CD4-positive, alpha-beta T cell treated with Interleukin-12 subunit alpha and Interleukin-12 subunit beta, for 1 hour (primary cell): ENCODE data around the gene ZNF496.
"Not testable (repeated sequence)": the region's sequence is repeated elsewhere in the genome, so short reads cannot be mapped to it uniquely, and the experiment has no call there.

ENCODE experiments used
- DNase-seq: peaks from one replicate; pipeline ENCODE4 v3.0.0-alpha.2; 2020

ZNF496 gene

DNA sequence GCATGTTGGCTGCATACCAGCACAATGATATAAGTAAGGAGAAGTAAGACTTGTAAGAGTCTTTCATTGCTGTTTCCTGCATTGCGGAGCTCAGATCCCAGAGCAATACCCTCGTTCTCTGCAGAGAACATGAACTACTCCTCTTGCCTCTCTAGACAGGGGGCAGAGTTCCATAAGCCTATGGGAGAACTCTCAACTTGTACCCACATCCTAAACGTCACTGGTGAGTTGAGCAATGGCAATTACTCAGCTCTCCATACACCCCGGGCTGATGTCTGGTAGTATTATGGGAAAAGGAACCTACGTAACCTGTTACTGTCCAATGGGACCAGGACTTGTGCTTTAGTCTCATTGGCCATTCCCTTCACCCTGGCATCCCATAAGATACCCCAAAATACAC is 27.3 kb upstream of the ZNF496 start:
- peak; percentile 9 for DNase-seq

DNA sequence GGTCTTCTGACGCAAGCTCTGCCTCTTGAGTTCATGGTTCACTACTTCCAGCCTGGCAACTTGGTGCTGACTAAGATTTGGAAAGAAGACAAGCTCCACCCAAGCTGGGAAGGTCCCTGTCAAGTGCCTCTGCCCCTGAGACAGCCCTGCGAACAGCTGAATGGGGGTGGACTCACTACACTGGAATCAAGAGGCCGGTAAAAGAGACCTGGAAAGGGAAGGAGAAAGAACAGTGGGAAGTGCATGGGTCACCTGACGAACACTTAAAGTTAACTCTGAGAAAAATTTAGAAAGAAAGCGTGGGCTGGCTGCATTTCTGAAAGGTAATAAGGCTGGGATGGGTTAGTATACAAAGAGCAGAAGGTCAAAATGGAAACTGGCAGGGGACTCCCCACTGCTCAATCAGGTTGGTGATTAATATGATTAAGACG is 26.1 kb upstream of the ZNF496 start:
- no peak for DNase-seq

DNA sequence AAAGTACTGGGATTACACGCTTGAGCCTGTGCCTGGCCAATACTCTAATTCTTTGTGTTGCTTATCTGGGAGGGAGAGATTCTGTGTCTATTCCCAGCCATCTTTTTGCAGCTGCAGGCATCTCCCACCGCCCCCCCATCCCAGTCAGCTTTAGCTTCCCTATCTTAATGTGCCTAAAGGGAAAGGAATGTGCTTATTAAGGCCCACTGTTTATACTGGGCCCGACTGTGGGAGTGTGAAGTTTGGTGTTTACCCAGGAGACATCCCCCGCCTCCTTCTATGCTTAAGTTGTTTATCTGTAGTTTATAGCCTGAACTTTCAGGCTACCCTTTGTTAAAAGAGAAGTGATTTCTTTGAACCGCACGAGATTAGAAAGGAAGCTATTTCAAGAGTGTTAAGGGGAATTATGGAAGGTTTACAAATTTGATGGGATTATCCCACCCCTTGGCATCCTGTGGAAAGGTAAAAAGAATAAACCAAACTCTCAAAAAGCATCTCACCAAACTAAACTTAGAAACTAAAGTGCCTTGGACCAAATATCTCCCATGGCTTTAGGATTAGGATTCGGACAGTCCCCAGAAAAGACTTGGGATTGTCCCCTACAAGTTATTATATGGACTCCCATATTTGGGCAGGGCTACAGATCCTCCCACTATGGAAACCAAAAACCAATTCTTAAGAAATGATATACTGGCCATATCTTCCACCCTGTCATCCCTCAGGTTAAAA is 25.5 kb upstream of the ZNF496 start:
- no peak for DNase-seq

DNA sequence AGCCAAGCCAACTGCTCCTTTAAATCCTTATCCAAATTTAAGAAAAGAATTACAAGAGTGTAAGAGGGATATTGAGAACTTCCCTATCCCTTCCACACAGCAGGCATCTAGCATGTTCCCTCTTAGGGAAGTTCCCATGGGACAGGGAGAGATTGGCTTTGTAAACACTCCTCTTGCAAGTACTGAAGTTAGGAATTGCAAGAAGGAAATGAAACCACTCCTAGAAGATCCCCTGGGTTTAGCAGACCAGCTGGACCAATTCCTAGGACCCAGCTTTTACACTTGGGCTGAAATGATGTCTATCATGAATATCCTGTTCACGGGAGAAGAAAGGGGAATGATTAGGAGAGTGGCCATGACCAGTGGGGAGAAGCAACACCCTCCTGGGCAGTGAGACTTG is 23.5 kb upstream of the ZNF496 start:
- not testable (repeated sequence) for DNase-seq

DNA sequence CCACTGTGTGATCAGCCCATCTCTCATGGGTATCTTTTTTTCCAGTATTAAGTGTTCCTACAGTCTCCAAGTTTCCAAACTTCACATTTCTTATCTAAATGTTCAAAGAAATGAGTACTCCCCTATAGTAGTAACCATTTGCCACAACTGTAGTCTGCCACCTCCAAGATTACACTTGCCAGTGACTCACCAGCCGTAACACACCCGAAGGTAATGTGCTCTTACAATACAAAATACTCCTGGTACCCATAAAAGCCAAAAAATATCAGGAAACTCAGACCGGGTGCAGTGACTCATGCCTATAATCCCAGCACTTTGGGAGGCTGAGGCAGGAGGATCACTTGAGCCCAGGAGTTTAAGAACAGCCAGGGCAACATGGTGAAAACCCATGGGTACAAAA is 20.5 kb upstream of the ZNF496 start:
- DNase-seq = no peak

DNA sequence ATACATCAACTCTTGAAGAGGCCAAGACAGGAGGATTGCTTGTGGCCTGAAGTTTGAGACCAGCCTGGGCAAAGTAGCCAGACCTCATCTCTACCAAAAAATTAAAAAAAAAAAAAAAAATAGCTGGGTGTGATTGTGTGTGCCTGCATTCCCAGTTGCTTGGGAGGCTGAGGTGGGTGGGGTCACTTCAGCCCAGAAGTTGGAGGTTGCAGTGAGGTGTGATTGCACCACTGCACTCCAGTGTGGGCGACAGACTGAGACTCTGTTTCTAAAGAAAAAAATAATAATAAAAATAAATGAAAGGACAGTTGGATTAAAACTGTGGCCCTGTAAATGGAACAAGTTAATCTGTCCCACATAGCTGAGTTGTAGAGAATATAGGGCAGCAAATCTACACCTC is 18.9 kb upstream of the ZNF496 start:
- DNase-seq = no peak

DNA sequence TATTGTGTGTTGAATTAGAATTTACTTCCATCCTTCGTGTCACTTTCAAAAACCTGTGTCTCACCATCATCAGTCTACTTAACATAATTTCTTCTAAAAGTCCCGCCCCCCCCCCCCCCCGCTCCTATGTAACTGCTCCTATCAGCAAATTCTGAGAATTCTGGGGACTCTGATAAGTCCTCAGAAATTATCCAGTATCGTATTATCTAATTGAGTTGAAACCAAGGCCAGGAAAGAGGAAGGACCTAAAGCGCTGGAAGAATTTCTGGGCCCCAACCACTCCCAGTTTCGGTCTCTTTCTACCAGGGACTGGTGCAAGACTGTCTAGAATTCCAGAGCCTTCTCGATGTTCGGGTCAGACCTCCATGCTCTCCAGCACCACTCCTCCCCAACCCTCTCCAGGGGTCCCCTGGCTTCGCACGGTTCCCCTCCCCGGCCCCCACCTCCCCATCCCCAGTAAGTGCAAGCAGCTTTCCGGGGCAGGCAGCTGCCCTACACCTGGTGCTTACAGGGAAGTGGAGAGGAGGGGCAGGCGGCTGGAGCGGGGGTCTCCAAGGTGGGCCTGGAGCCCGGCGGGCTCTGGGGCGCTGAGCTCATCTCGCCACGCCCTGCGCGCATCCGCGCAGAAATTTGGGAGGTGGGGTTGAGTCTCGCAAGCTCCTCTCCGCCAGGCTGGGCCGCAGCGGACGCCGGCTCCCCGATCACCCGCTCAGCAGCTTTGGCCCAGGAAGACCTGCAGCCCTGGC is 16.0 kb upstream of the ZNF496 start:
- no peak for DNase-seq

DNA sequence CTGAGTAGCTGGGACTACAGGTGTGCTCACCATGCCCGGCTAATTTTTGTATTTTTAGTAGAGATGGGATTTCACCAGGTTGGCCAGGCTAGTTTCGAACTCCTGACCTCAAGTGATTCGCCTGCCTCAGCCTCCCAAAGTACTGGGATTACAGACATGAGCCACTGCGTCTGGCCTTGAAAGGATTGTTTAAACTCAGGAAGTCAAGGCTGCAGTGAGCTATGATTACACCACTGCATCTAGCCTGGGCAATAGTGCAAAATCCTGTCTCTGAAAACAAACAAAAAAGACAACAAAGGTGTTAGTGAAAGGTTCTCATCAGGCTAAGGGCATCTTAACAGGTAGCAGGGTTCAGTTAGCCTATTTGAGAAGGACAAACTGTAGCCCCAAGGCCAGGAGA is 14.2 kb upstream of the ZNF496 start:
- no peak for DNase-seq

DNA sequence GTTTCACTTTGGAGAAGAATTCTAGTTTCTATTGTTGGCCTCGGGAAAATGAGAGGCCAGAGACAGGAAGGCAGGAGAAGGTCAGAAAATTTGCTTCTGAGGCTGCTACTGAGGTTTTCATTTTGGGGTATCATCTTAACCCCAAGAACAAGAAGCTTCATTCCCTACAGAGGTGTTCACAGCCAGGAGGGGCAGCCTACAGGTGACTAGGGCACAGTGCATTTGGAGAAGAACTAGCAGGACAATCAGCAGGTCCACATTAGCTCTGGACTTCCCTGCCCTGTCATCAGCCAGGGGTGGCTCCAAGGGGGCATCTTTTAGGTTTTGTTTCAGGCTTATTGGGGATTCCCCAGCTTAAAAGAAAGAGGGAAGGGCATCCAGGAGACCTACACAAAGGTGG is 12.1 kb upstream of the ZNF496 start:
- no peak for DNase-seq

DNA sequence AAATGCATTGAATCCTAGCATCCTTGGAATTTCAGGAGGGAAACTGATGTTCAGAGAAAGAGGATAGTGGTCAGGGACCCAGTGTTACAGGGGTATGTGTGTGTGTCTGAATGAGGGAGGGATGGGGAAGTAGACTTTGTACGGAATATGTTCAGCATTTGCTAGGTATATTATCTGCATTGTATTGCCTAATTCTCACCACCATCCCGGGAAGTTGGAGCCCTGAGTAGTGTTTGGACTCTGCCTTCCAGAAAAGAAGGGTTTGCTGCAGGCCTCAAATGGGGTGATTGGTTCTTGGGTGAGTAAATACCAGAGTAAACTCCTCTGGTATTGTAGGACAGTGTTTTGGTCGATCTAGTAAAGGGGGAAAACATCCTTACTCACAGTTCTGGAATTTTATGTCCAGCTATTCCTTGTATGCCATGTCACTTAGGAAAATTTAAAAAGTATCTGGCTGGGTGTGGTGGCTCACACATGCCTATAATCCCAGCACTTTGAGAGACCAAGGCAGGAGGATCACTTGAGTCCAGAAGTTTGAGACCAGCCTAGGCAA is 7.1 kb upstream of the ZNF496 start:
- no peak for DNase-seq

DNA sequence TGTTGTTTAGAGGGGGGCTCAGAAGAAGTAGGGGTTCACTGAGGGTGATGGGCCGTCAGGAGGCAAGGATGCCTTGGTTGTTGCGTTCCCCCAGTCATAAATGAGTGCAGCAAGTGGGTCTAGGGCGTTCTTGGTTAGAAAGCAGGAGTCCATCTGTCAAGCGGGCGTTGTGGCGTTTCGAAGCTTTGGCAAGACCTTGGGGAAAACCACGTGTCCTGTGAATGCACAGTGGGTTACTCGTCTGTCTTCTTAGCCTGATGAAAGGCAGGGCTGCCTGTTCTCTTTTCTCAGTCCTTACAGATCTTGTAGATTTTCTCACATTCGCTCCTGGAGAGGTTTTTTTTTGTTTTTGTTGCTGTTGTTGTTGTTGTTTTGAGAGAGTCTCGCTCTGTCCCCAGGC is 6.3 kb upstream of the ZNF496 start:
- no peak for DNase-seq

DNA sequence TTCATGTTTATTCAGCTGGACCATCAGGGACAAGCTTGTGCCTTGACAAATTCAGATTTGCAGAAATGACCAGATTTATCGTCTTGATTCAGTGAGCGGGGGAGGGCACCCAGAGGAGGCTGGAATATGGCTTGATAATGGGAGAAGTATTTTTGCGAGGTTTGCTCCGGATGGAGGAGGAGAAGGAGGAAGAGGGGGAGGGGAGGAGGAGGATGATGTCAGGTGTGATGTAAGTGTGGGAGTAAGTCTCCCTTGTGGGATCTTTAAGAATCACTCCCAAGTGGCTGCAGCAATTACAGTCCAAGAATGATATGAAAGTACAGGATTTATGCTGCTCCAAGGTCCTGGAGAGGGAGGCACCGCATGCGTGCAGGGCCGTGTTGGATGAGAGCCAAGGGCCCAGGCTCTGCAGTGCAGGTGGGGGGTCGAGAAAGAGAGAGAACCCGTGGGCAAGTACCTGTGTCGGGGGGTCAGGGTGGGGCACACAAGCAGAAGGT is 5.6 kb upstream of the ZNF496 start:
- no peak for DNase-seq

DNA sequence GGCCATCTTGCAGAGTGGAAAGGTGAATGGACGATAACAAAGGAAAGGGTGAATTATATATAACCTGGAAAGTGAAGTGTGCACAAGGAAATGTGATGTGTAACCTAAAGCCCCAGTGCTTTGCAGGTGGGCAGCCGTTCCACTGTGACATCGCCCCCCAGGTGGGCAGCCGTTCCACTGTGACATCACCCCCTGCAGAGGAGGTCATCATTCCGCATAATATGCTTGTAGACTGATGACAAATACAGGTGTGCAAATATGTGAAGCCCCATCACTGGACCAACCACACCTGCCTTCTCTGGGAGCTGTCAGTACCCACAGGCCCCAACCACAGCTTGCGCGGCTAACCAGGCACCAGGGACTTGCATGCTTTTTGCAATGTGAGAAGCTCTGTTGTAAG is 4.7 kb upstream of the ZNF496 start:
- no peak for DNase-seq

DNA sequence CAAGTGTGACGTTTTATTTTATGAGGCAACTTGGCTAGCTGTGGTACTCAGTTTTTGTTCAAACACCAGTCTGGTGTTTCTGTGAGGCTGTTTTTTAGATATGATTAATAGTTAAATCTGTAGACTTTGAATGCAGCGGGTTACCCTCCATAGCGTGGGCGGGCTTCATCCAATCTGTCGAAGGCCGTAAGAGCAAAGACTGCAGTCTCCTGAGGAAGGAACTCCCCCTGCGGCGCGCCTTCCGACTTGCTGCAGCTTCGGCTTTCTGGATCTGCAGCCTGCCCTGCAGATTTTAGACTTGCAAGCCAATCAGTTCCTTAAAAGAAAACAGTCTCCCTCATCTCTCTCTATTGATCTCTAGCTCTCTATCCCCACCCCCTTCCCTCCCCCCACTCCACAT is 4.2 kb upstream of the ZNF496 start:
- DNase-seq = no peak

DNA sequence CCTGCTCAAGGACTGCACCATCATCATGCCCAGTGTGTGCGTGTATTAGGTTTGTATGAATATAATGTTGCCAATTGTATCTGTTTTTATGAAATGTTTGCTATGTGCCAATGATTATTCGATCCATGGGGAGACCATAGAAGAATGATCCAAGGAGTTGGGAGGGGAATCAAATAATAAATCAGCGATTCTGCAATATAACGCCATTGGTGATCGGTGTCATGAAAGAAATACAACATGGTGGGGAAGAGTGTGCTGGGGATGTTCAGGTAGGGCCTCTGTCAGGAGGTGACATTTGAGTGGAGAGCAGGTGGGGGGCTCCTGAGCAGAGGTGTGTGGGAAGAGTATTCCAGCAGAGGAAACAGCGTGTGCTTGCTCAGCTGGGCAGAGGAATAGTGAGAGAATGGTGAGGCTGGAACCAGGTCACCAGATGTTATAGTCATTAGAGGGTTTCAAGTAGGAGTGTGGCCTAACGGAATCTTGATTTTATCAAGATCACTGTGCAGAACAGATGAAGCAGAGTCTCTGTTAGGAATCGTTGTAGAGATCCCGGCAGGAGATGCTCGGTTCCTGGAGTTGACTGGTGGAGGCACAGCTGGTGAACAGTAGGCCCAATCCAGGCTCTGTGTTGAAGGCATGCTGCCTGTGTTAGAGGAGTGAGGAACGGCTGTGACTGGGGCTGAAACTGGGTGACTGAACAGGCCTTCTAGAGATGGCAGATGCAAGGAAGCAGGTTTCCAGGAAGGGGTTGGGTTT is 2.9 kb upstream of the ZNF496 start:
- no peak for DNase-seq

DNA sequence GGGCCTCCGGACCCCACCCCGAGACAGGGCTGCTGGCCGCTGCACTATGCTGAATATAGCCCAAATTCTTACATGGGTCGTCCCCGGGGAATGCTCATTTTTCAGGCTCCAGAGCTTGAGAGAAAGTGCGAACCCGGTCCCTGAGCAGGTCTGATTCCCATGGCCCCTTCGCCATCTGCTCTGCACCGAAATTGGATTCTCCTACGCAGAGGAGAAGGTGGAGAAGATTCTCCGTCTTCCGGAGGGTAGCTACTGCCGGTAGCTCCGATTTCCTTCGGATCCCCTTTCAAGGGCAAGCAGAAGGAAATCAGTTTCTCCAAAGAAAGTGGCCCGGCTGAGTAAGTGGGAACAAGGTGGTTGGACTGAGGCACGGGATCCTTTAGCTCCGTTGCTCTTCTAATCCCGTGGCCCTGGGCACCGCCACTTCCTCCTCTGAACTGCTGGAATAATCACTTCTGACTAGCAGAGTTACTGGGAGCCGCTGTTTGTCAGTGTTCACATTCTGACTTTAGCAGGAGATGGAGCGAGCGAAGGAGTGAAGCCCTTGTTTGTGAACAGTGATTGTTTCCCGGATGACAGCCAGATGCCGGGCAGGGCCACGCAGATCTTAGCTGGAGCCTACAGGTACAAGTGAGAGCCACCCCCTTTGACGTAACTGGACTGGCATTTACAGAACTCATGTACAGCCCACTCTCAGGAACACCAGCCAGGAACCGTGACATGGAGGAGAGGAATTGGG is 1.1 kb upstream of the ZNF496 start:
- DNase-seq = no peak

DNA sequence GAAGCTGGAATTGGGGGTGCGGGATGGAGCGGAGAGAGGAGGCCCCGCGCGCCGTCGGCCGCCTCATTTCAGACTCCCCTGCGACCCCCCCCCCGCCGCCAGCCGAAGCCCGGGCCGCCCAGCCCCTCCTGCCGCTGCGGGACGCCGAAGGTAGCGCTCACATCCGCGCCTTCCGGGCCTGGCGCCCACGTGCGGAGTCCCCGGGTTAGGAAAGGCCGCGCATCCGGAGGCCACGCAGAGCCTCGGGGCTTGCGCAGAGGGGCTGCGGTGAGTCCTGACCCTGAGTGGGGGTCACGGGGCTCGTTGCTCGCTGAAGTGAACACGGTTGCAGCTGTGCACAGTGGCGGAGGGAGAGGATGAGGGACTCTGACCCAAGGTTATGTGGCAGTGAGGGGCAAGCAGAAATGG is 552 bp upstream of the ZNF496 start:
- peak; percentile 45 for DNase-seq

DNA sequence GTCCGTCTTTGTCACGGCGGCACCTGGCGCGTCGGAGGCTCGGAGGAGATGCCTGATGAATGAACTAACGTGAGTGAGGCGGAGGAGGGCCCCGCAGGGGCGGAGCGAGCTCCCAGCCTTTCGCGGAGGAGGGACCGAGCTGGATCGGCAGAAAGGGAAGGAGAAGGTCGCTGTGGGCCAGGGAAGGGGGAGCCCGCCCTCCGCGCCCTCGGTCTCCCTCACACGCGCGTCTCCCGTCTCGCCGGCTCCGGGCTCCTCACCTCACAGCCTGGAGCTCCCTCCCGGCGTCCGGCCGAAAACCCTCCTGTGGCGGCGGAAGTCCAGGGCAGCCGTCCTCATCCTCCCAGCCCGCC is 519 bp downstream of the ZNF496 start:
- DNase-seq = peak; percentile 63

DNA sequence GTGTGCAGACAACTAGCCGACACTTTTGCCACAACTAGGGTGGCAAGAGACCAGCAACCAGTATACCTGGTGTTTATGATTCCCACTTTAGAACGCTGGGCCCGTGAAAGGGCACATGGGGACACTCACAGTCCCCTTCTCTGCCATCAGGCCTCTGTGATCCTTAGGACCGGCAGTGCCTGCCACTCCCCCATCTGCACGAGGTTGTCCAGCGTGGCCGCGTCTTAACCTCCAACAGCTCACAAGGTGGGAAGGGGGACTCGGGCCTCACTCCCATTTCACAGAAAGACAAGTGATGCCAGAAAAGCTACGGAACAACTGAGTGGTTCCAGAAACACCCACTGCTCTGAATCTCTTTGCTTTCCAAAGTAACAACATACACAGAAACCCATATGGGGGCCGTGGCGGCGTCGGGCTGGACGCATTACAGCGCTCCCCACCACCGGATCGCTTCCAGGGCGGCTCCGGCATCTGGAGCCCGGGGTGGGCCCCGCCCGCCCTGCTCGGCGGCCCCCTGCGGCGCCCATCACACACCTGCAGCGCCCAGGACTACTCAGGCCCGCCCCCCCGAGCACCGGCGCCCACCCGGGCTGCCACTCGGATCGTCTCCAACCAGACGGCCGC is 1.0 kb downstream of the ZNF496 start:
- no peak for DNase-seq

DNA sequence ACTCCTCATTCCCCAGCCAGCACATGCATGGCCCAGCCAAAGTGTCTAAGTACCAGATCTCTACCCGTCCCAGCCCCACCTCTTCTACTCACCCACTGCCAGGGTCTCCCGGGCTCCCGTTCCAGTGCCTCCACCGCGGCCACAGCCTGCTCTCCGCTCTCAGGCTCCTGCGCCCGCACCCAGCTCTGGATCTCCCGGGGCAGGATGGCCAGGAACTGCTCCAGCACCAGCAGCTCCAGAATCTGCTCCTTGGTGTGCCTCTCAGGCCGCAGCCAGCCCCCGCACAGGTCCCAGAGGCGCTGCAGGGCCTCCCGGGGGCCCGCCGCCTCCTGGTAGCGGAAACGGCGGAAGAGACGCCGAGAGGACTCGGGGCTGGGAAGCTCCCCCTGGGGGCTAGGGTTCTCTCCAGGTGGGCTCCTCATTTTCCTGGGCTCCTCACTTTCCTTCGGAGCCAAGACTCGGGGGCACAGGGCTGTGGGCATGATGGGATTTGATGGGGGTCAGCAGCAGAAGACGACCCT is 2.5 kb downstream of the ZNF496 start:
- no peak for DNase-seq

DNA sequence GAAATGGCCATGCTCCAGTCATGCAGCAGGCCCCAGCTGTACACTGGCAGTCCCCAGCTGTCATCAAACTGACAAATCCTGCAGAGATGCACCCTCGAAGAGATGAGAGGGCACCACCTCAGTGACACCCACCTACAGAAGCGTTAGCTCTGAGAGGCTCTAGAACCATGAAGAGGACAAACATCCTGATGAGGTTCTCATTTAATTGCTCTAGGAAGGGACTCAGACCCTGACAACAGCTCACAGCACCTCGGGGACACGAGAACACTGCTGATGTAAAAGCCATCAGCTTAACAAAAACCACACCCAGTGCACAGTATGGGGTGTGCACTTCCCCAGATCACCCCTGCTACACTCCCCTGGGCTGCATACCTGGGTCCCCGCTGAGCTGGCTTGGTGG is 3.4 kb downstream of the ZNF496 start:
- no peak for DNase-seq
